Upper lobe of left lung (tissue), 4 donors: Measurements from ENCODE around the gene NMBR.
"Not testable (repeated sequence)": the region's sequence is repeated elsewhere in the genome, so short reads cannot be mapped to it uniquely, and the experiment has no call there.

Experiments used
- EP300 ChIP-seq, 4 donors: sonication (generic); formaldehyde crosslinking; IDR thresholded peaks; one replicate each; pipeline ENCODE4 v1.5.1; 2017; ENCODE audit warnings: antibody characterized with exemption in 4 of 4, control low read depth in 2 of 4
- POLR2A ChIP-seq, 4 donors: fragments of 450-650 bp; IDR thresholded peaks; one replicate each; pipeline ENCODE4 v1.5.1; 2016 to 2017; ENCODE audit warnings: antibody characterized with exemption in 4 of 4, mild to moderate bottlenecking in 2 of 4
- TF ChIP-seq, protein P1 (sequence below), 6 experiments: fragments of 450-650 bp in 4 of 6; fragments of 200-600 bp in 2 of 6; sonication (generic) in 2 of 6; IDR thresholded peaks; one replicate each; pipeline ENCODE4 v1.5.1; 2016 to 2019; ENCODE audit warnings: antibody characterized with exemption in 6 of 6

DNA sequence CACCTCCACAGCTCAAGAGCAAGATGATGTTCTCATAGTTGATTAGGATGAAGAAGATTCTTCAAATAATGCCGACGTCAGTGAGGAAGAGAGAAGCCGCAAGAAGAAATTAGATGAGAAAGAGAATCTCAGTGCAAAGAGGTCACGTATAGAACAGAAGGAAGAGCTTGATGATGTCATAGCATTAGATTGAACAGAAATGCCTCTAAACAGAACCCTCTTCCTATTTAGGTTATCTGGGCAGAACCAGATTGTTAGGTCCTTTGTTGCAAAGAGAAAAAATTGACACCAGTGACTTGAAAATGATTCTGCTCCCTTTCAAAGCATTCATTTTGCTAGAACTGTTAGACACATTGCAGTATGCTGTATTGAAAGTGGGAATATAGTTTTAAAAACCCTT, 84.1 kb downstream of the NMBR start:
- TF ChIP-seq, protein P1, sequence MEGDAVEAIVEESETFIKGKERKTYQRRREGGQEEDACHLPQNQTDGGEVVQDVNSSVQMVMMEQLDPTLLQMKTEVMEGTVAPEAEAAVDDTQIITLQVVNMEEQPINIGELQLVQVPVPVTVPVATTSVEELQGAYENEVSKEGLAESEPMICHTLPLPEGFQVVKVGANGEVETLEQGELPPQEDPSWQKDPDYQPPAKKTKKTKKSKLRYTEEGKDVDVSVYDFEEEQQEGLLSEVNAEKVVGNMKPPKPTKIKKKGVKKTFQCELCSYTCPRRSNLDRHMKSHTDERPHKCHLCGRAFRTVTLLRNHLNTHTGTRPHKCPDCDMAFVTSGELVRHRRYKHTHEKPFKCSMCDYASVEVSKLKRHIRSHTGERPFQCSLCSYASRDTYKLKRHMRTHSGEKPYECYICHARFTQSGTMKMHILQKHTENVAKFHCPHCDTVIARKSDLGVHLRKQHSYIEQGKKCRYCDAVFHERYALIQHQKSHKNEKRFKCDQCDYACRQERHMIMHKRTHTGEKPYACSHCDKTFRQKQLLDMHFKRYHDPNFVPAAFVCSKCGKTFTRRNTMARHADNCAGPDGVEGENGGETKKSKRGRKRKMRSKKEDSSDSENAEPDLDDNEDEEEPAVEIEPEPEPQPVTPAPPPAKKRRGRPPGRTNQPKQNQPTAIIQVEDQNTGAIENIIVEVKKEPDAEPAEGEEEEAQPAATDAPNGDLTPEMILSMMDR (IDR thresholded peaks at IDR 0.05): not testable (repeated sequence)
- TF ChIP-seq POLR2A, EP300 (IDR thresholded peaks at IDR 0.05): not testable (repeated sequence)
